ENCODE data around the gene THSD4.

Gene THSD4

GRCh38 chr15:71096676-71097075, 18.6 kb upstream of the THSD4 start:
- H3K4me3 ChIP-seq: no peak overlapping the region
- TF ChIP-seq CTCF (IDR thresholded peaks at IDR 0.05): no peak
- no peak for DNase-seq (ENCODE audit: low spot score)
- H3K27ac ChIP-seq: no peak overlapping the region

- no peak overlapping the region for H3K4me3 ChIP-seq
- no peak for DNase-seq (ENCODE audit: low spot score)
- no peak for TF ChIP-seq CTCF (IDR thresholded peaks at IDR 0.05)
- no peak overlapping the region for H3K27ac ChIP-seq
Observed at GRCh38 chr15:71097890-71098289, 17.4 kb upstream of the THSD4 start.

- Histone ChIP-seq H3K4me3 (no peak overlapping the region), H3K27ac (no peak overlapping the region)
- DNase-seq (ENCODE audit: low spot score): no peak
- no peak for TF ChIP-seq CTCF (IDR thresholded peaks at IDR 0.05)
Observed at GRCh38 chr15:71098920-71099319, 16.4 kb upstream of the THSD4 start.

- DNase-seq (ENCODE audit: low spot score): peak; percentile 43
- Histone ChIP-seq H3K27ac (no peak overlapping the region), H3K4me3 (no peak overlapping the region)
- peak; percentile 21 for TF ChIP-seq CTCF (IDR thresholded peaks at IDR 0.05)
Observed at GRCh38 chr15:71103102-71103676, 12.1 kb upstream of the THSD4 start.

- DNase-seq (ENCODE audit: low spot score): no peak
- no peak for TF ChIP-seq CTCF (IDR thresholded peaks at IDR 0.05)
- Histone ChIP-seq H3K27ac (no peak overlapping the region), H3K4me3 (no peak overlapping the region)
Observed at GRCh38 chr15:71104636-71105035, 10.6 kb upstream of the THSD4 start.

- TF ChIP-seq CTCF (IDR thresholded peaks at IDR 0.05): no peak
- no peak for DNase-seq (ENCODE audit: low spot score)
- Histone ChIP-seq H3K4me3 (no peak overlapping the region), H3K27ac (no peak overlapping the region)
Observed at GRCh38 chr15:71105444-71105843, 9.8 kb upstream of the THSD4 start.

GRCh38 chr15:71106802-71107500, 8.3 kb upstream of the THSD4 start:
- no peak overlapping the region for H3K27ac ChIP-seq
- no peak for TF ChIP-seq CTCF (IDR thresholded peaks at IDR 0.05)

More at GRCh38 chr15:71106802-71107500, 8.3 kb upstream of the THSD4 start:
- DNase-seq (ENCODE audit: low spot score): no peak
- no peak overlapping the region for H3K4me3 ChIP-seq
